ENCODE results near the gene CLK3. TPM values are rescaled to one million over a fixed set of nuclear protein-coding genes. Genes with fewer than 3 reads are reported as not detected.
"Not testable (repeated sequence)": the region's sequence is repeated elsewhere in the genome, so short reads cannot be mapped to it uniquely, and the experiment has no call there.

Gene CLK3
- total and polyA plus RNA-seq, 2 donors (not counting 1 experiment from before 2014, with no cell fraction given) = 176 to 350 TPM

- intact Hi-C loops (cut with micrococcal nuclease) = no loop called here
- Histone ChIP-seq H3K27ac (ENCODE audit: low read length in 2 of 2) (no peak overlapping the region), H3K9ac (ENCODE audit: low read length) (no peak overlapping the region), H3K4me1 (ENCODE audit: control insufficient read depth in 2 of 2, insufficient read depth in 2 of 2, low read length in 2 of 2) (peaks cover 13 to 17% of the 10 kb centered on the region in 2 donors), H4K20me1 (ENCODE audit: control insufficient read depth, insufficient read depth, low read length, poor library complexity, severe bottlenecking) (peaks cover 32% of the 10 kb centered on the region), H3K27me3 (replicated peaks in 1 of 4; ENCODE audit: control extremely low read depth in 1 of 4, control insufficient read depth in 3 of 4, insufficient read depth in 4 of 4, low read length in 3 of 4) (no peaks in the 10 kb centered on the region), H3K79me2 (ENCODE audit: control insufficient read depth, insufficient read depth, low read length) (peaks cover 49% of the 10 kb centered on the region), H3K36me3 (replicated peaks in 1 of 2; ENCODE audit: control extremely low read depth in 1 of 2, control insufficient read depth in 1 of 2, extremely low read depth in 1 of 2, insufficient read depth in 2 of 2, low read length in 1 of 2) (peaks cover 2 to 14% of the 10 kb centered on the region in 2 experiments), H3K4me2 (replicated peaks; ENCODE audit: low read depth, low read length, poor library complexity, severe bottlenecking) (no peak overlapping the region), H3K9me3 (ENCODE audit: control extremely low read depth in 1 of 3, control insufficient read depth in 2 of 3, insufficient read depth in 1 of 3, low read length in 2 of 3) (no peaks in the 10 kb centered on the region), H3K4me3 (ENCODE audit: control extremely low read depth in 1 of 5, extremely low read depth in 1 of 5, insufficient read depth in 1 of 5, low read depth in 2 of 5, low read length in 4 of 5) (no peak overlapping the region), H2AFZ (ENCODE audit: insufficient read depth, low read depth, low read length, poor library complexity, severe bottlenecking) (no peak overlapping the region)
- Mint-ChIP-seq H3K4me1 (peaks cover 32% of the 10 kb centered on the region), H3K9me3 (ENCODE audit: insufficient read depth) (no peaks in the 10 kb centered on the region), H3K27ac (no peak overlapping the region), H3K4me3 (no peak overlapping the region), H3K27me3 (no peaks in the 10 kb centered on the region)
- DNase-seq (no peak), ATAC-seq (ENCODE audit: low read depth) (no peak)
- ChIA-PET POLR2A (interaction anchor here (0.7 kb wide), 1 partner anchor 64 kb away, joined by 4 read pairs; no protein-coding TSS in a partner anchor), CTCF (no interaction called here)
- TF ChIP-seq CTCF (IDR thresholded peaks at IDR 0.05) = no peak
- TF ChIP-seq EZH2 (IDR thresholded peaks at IDR 0.05; ENCODE audit: borderline replicate concordance, insufficient read depth, low read depth, low read length, poor library complexity, severe bottlenecking) = no peak
- 74% methylated on average over 3 of the region's 3 CpGs for WGBS (ENCODE audit: insufficient coverage)
Observed at GRCh38 chr15:74657846-74658245, 42.2 kb downstream of the CLK3 start.

- H3K27ac ChIP-seq (ENCODE audit: low read length in 2 of 2); DNase-seq; ATAC-seq (ENCODE audit: low read depth); H3K27me3 Mint-ChIP-seq; H3K4me1 Mint-ChIP-seq; H3K9ac ChIP-seq (ENCODE audit: low read length); intact Hi-C loops (cut with micrococcal nuclease); H3K9me3 ChIP-seq (ENCODE audit: control extremely low read depth in 1 of 3, control insufficient read depth in 2 of 3, insufficient read depth in 1 of 3, low read length in 2 of 3); H3K4me3 ChIP-seq (ENCODE audit: control extremely low read depth in 1 of 5, extremely low read depth in 1 of 5, insufficient read depth in 1 of 5, low read depth in 2 of 5, low read length in 4 of 5); H3K27ac Mint-ChIP-seq; H3K27me3 ChIP-seq (replicated peaks in 1 of 4; ENCODE audit: control extremely low read depth in 1 of 4, control insufficient read depth in 3 of 4, insufficient read depth in 4 of 4, low read length in 3 of 4); H3K9me3 Mint-ChIP-seq (ENCODE audit: insufficient read depth); H3K4me1 ChIP-seq (ENCODE audit: control insufficient read depth in 2 of 2, insufficient read depth in 2 of 2, low read length in 2 of 2); H3K4me3 Mint-ChIP-seq; POLR2A ChIA-PET; H2AFZ ChIP-seq (ENCODE audit: insufficient read depth, low read depth, low read length, poor library complexity, severe bottlenecking); H3K36me3 ChIP-seq (replicated peaks in 1 of 2; ENCODE audit: control extremely low read depth in 1 of 2, control insufficient read depth in 1 of 2, extremely low read depth in 1 of 2, insufficient read depth in 2 of 2, low read length in 1 of 2); H3K4me2 ChIP-seq (replicated peaks; ENCODE audit: low read depth, low read length, poor library complexity, severe bottlenecking): not testable (repeated sequence)
- 96% methylated on average over 4 of the region's 8 CpGs for WGBS (ENCODE audit: insufficient coverage)
- peaks cover 25% of the 10 kb centered on the region for H4K20me1 ChIP-seq (ENCODE audit: control insufficient read depth, insufficient read depth, low read length, poor library complexity, severe bottlenecking)
- peaks cover 32% of the 10 kb centered on the region for H3K79me2 ChIP-seq (ENCODE audit: control insufficient read depth, insufficient read depth, low read length)
- CTCF ChIA-PET = interaction anchor here (0.7 to 1.1 kb wide), 2 partner anchors 27 to 298 kb away, joined by 3 to 4 read pairs; no protein-coding TSS in a partner anchor
Observed at GRCh38 chr15:74661280-74661679, 45.6 kb downstream of the CLK3 start.
